ENCODE results near the gene DDX42.
A peak's percentile ranks its signal among the peaks of the same experiment; 100 is the strongest.

DDX42 gene

GRCh38 chr17:63774141-63774968, at the start of gene DDX42:
Gene DDX42 (plus strand): TSS chr17:63774170. CDS start chr17:63787050, 12,880 bp downstream.
- DNase-seq (ENCODE audit: low spot score), result peak; percentile 74

GRCh38 chr17:63735691-63736090, 38.3 kb upstream of the DDX42 start:
- DNase-seq (ENCODE audit: low spot score), result no peak

- peak; percentile 33 for DNase-seq (ENCODE audit: low spot score)
Measured at GRCh38 chr17:63740464-63741142, 33.4 kb upstream of the DDX42 start.

- no peak for DNase-seq (ENCODE audit: low spot score)
Measured at GRCh38 chr17:63741143-63741407, 32.9 kb upstream of the DDX42 start.

DNA sequence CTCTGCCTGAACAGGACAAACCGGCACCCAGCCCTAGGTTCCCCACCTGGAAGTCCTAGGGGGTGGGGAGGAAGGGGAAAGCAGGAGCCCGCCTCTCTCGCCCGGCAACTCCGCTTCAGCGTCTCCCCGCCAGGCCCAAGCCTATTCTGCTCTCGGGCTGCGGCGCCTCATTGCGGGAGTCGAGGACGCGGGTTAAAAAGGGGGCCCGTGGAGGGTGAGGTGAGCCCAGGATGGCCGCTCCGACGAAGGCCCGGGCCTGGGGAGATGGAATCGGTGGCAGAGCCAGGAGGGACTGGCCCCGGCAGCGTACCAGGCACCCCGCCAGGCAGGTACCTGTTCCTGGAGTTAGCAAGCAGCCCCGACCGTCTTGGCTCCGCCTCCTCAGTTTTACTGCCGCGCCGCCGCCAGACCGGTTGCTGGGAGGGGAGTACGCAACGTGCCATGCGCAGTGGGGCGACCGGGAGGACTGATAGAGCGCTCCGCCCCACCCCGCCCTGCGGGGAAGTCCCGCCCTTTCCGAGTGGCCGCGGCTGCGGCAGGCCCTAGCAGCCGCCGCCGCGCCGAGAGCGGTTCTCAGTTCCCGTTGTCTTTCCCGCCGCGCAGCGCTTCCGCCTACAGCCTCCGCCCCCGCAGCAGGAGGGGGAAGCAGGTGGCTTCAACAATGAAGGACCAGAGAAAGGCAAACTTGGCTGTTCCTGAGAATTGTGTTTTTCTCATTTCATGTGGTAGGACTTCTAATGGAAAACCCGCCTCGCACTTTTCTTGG, 32.4 kb upstream of the DDX42 start, which contains the start of gene STRADA:
Gene STRADA (minus strand): TSS at position 392 of the 766 bp plus-strand sequence. CDS start 13,430 bp downstream, outside the sequence.
- DNase-seq (ENCODE audit: low spot score), result peak; percentile 97

- DNase-seq (ENCODE audit: low spot score), result no peak
Measured at GRCh38 chr17:63751806-63752205, 22.2 kb upstream of the DDX42 start.

DNA sequence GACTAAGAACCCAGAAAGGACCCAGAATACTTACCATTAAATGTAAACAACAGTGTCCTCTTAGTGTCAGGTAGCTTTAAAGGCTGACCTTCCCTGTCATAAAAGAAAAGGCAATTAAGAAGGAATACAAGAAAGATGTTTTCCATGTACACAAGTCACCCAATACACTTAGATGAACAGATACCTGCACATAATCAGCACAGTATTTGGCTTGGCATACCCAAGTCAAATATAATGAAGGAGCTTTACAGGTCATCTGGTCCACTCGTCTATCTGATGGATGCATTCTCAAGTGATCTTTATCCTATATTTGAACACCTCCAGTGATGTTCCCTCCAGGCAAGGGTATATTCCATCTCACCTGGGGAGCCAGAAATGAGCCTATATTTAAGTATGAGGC, 21.3 kb upstream of the DDX42 start:
- no peak for DNase-seq (ENCODE audit: low spot score)

DNA sequence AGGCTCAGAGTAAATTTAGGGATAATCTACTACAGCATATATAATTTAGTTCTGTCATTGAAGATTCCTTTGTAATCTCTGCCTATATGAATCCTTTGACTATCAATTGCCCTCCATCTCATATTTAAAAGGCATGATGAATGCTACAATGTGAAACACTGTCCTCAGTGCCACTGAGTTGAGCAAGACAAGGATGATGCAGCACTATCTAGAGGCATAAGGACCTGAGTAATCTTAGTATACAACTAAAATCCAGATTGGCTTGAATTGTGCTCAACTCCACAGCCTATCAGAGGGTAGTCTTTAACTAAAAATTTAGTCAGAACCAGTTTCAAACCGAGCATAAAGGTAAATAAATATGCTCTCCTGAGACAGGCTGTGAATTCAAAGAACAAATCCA, 20.8 kb upstream of the DDX42 start:
- DNase-seq (ENCODE audit: low spot score), result no peak

- DNase-seq (ENCODE audit: low spot score), result no peak
Measured at GRCh38 chr17:63754046-63754445, 19.9 kb upstream of the DDX42 start.

GRCh38 chr17:63758428-63758827, 15.5 kb upstream of the DDX42 start:
- no peak for DNase-seq (ENCODE audit: low spot score)

- no peak for DNase-seq (ENCODE audit: low spot score)
Measured at GRCh38 chr17:63760771-63761539, 13.0 kb upstream of the DDX42 start.

DNA sequence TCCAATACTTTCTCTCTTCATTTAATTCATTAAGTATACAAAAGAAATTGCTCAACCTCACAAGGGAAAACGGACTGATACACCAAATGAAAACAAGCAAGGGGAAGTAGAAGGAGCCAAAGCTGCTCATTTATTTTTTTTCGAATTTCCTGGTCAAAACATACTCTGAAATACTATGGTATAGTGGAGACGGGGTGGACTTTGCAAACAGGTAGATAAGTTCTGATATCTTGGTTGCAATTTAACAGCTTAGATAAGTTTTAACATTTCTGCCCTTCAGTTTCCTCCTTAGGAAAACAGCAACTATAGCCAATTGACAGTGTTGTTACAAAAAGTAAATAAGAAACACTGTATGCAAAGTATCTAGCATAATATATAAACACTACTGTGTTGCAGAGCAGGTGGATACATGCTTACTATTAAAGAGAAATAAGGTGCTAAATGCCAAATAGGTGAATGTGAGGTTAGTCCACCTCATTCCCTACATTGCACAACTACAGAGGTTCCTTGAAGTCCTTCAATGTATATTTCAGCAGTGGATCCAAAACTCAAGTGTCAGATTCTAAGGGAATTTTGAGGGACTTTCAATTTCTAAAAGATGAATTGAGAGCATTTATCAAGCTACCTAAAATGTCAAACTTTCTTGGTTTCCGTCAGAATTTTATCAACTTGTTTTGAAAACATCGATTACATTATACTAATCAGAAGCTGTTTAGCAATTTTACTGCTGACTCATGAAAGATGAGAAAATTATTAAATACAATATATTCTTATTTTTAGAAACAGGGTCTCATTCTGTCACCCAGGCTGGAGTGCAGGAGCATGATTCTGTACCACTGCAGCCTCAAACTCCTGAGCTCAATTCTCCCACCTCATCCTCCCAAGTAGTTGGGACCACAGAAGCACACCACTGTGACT, 11.6 kb upstream of the DDX42 start:
- no peak for DNase-seq (ENCODE audit: low spot score)

DNA sequence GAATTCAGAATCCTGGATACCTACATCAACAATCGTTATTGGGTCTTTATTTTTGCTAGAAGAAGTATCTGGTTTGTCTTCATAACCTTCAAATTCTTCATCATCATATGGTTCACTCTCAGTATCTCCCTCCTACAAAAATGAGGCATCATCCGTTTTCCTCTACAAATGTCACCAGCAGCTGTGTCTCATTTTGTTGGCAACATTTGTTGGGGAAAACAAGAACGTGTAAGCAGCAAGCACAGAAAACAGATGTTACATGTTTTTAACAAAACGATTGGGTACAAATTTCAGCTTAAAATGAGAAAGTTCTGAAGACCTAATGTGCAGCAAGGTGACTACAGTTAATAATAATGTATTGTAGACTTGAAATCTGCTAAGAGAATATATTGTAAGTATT, 9.3 kb upstream of the DDX42 start:
- DNase-seq (ENCODE audit: low spot score), result no peak

GRCh38 chr17:63766754-63767153, 7.2 kb upstream of the DDX42 start:
- DNase-seq (ENCODE audit: low spot score), result no peak

DNA sequence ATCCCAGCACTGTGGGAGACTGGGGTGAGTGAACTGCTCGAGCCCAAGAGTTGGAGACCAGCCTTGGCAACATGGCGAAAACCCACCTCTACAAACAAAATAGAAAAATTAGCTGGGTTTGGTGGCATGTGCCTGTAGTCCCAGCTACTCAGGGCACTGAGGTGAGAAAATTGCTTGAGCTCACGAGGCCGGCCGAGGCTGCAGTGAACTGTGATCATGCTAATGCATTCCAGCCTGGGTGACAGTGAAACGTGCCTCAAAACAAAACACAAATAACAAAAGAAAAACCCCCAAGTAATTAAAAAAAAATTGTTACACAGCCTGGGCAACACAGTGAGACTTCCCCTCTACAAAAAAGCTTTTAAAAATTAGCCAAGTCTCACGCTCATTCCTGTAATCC, 5.5 kb upstream of the DDX42 start:
- no peak for DNase-seq (ENCODE audit: low spot score)

- peak; percentile 45 for DNase-seq (ENCODE audit: low spot score)
Measured at GRCh38 chr17:63772801-63773271, 1.1 kb upstream of the DDX42 start.

GRCh38 chr17:63773272-63774140, 464 bp upstream of the DDX42 start, which contains the start of gene CCDC47:
Gene CCDC47 (minus strand): TSS chr17:63773597. CDS start chr17:63766175, 7,422 bp downstream.
- DNase-seq (ENCODE audit: low spot score), result peak; percentile 98

- peak; percentile 55 for DNase-seq (ENCODE audit: low spot score)
Measured at GRCh38 chr17:63774969-63775265, 947 bp downstream of the DDX42 start.

DNA sequence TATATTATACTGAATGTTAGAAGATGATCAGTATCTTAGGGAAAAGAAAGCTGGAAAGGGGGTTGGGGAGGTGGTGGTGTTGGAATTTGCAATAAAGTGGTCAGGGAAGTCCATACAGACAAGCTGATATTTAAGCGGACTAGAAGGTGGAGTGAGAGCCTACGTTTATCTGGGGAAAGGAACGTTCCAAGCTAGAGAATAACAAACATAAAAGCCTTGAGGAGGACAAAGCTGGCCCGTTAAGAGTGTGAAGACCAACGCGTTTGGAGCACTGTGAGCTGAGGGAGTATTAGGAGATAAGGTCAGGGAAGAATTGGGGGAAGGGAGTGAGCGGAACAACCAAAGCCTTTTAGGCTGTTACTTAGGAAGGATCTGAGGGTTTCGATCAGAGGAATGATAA, 1.4 kb downstream of the DDX42 start:
- peak; percentile 28 for DNase-seq (ENCODE audit: low spot score)

DNA sequence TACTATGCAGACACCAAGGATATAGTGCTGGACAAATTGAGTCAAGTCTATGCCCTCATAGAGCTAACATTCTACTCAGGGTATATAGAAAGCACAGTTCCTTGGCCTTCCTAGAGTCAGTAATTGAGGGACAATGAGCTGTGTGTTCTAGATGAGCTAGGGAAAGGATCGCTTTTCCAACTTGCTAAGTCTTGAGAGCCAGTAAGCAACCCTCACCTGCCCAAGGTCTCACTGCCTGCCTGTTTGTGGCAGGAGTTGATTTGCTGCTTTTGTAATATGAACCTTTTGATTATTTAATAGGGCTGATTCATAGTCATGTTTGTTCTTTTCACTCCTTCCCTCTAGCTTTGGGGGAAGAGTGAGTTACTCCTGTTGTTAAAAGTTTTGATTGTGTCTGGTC, 6.5 kb downstream of the DDX42 start:
- no peak for DNase-seq (ENCODE audit: low spot score)

Measured in RKO (cell line).